HPDE6-E6E7 (cell line): ENCODE results near the gene ATG7.
"Not testable (repeated sequence)": the region's sequence is repeated elsewhere in the genome, so short reads cannot be mapped to it uniquely, and the experiment has no call there.

Experiments used
- DNase-seq: peaks from one replicate; pipeline ENCODE4 v3.0.0; 2011; ENCODE audit warnings: missing footprints; ENCODE audit errors: extremely low spot score

The ATG7 gene

GRCh38 chr3:11424277-11424676, 152.1 kb downstream of the ATG7 start:
- DNase-seq = no peak

GRCh38 chr3:11430207-11430606, 158.0 kb downstream of the ATG7 start:
- DNase-seq = no peak

GRCh38 chr3:11430624-11431023, 158.4 kb downstream of the ATG7 start:
- no peak for DNase-seq

- DNase-seq = no peak
These were observed 159.1 kb downstream of the ATG7 start for GRCh38 chr3:11431319-11431718.

GRCh38 chr3:11434017-11434526, 161.9 kb downstream of the ATG7 start:
- DNase-seq = no peak

GRCh38 chr3:11434563-11435096, 162.4 kb downstream of the ATG7 start:
- DNase-seq = no peak

GRCh38 chr3:11435440-11436165, 163.4 kb downstream of the ATG7 start:
- DNase-seq = no peak

- no peak for DNase-seq
These were observed 164.6 kb downstream of the ATG7 start for GRCh38 chr3:11436775-11437174.

- DNase-seq = no peak
These were observed 165.3 kb downstream of the ATG7 start for GRCh38 chr3:11437506-11437905.

GRCh38 chr3:11438646-11439045, 166.4 kb downstream of the ATG7 start:
- DNase-seq = no peak

- not testable (repeated sequence) for DNase-seq
These were observed 169.1 kb downstream of the ATG7 start for GRCh38 chr3:11441346-11441745.

GRCh38 chr3:11444404-11444803, 172.2 kb downstream of the ATG7 start:
- DNase-seq = no peak

GRCh38 chr3:11445193-11445592, 173.0 kb downstream of the ATG7 start:
- not testable (repeated sequence) for DNase-seq

GRCh38 chr3:11445883-11446282, 173.7 kb downstream of the ATG7 start:
- no peak for DNase-seq

GRCh38 chr3:11447584-11448200, 175.5 kb downstream of the ATG7 start:
- no peak for DNase-seq

GRCh38 chr3:11450015-11450414, 177.8 kb downstream of the ATG7 start:
- DNase-seq = no peak

GRCh38 chr3:11452312-11452711, 180.1 kb downstream of the ATG7 start:
- DNase-seq = no peak

GRCh38 chr3:11452885-11453847, 181.0 kb downstream of the ATG7 start:
- DNase-seq = no peak

GRCh38 chr3:11455956-11456355, 183.8 kb downstream of the ATG7 start:
- DNase-seq = no peak

- DNase-seq = no peak
These were observed 184.9 kb downstream of the ATG7 start for GRCh38 chr3:11457135-11457534.

- DNase-seq = no peak
These were observed 187.1 kb downstream of the ATG7 start for GRCh38 chr3:11459186-11459824.
